Measurements from ENCODE around the gene SAFB2. TPM values are rescaled to one million over a fixed set of nuclear protein-coding genes. Genes with fewer than 3 reads are reported as not detected.

The SAFB2 gene
- polyA plus RNA-seq, 1 experiment = 13.3 TPM

DNA sequence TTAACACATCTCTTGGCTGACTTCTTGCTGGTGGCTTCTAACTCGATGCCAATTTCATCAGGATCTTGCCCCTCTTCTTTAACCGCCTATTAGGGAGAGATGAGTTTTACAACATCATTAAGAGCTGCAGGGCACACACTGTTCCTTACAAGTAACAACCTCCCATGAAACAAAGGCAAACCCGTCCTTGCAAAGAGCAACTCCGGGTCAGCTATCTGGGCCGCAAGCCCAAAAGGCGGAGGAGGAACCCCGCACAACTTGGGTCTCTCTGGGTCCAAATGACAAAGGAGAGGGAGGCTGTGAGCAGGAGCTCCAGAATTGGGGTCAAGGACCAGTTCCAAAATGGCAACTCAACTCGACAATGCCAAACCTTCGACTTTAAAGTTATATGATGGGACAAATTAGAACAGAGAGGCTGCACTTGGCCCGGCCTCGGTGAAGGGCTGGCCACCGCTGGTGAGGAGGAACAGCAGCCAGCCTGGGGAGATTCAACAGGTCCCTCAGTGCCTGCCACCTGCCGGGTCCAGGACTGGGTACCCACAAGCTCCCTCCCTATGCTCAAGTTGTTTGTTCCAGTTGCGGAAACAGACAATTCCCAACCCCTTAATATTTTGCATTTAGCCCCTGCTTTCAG is 1.1 kb downstream of the SAFB2 start:
- ChIA-PET POLR2A (no interaction called here), CTCF (interaction anchor here (0.5 to 1.9 kb wide), 5 partner anchors 12 to 662 kb away, joined by 3 to 5 read pairs (median 4); partner anchors contain the start of gene RPL36)
- TF ChIP-seq, protein P1, sequence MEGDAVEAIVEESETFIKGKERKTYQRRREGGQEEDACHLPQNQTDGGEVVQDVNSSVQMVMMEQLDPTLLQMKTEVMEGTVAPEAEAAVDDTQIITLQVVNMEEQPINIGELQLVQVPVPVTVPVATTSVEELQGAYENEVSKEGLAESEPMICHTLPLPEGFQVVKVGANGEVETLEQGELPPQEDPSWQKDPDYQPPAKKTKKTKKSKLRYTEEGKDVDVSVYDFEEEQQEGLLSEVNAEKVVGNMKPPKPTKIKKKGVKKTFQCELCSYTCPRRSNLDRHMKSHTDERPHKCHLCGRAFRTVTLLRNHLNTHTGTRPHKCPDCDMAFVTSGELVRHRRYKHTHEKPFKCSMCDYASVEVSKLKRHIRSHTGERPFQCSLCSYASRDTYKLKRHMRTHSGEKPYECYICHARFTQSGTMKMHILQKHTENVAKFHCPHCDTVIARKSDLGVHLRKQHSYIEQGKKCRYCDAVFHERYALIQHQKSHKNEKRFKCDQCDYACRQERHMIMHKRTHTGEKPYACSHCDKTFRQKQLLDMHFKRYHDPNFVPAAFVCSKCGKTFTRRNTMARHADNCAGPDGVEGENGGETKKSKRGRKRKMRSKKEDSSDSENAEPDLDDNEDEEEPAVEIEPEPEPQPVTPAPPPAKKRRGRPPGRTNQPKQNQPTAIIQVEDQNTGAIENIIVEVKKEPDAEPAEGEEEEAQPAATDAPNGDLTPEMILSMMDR (IDR thresholded peaks at IDR 0.05; ENCODE audit: insufficient read depth, low read depth, low read length) = no peak
- DNase-seq (ENCODE audit: low read depth) = no peak
- Histone ChIP-seq H3K36me3 (ENCODE audit: control insufficient read depth, insufficient read depth, low read length) (peaks cover 7% of the 10 kb centered on the region), H3K4me3 (ENCODE audit: low read depth, low read length) (peak overlapping the region; percentile 94), H3K27me3 (ENCODE audit: control insufficient read depth, insufficient read depth, low read length) (no peaks in the 10 kb centered on the region)

DNA sequence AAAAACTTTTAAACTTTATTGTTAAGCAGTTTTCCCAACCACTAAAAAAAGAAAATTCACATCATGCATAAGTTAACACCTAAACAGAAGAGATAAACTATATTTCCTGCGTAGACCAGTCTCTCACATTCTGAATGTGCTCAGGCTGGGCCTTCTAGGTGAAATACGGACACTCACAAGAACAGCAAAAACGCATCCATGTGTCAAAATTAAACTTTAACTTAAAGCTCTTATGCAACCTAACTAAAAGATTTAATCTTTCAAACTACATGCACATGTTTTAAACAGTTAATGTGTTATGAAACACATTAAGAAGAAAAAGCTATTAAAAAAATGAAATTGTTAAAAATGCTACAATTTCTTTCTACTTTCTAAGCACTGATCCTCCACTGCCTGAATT is 2.6 kb downstream of the SAFB2 start:
- H3K4me3 ChIP-seq (ENCODE audit: low read depth, low read length) = no peak overlapping the region
- ChIA-PET POLR2A (no interaction called here), CTCF (interaction anchor here (0.6 to 1.9 kb wide), 3 partner anchors 67 to 436 kb away, joined by 3 to 5 read pairs (median 4); partner anchors contain the start of gene RPL36)
- TF ChIP-seq, protein P1 (IDR thresholded peaks at IDR 0.05; ENCODE audit: insufficient read depth, low read depth, low read length) = no peak
- DNase-seq (ENCODE audit: low read depth) = no peak
- H3K27me3 ChIP-seq (ENCODE audit: control insufficient read depth, insufficient read depth, low read length) = no peaks in the 10 kb centered on the region
- peaks cover 11% of the 10 kb centered on the region for H3K36me3 ChIP-seq (ENCODE audit: control insufficient read depth, insufficient read depth, low read length)

DNA sequence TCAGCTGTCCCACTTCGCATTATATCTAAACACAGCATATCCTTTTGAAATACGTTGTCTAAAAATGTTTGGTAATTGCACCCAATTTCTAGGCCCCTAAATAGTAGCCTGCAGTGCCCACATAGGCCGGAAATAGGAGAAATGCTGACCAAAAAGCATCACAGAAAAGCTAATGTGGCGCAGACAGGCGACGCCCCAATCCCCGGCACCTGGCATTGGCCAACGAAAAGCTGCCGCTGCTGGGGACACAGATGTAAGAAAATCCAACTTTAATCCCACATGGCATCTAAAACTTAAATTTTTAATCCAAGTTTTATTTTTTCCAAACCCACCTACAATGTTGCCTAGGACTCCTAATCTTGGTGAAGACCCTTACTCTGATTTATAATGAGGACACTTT is 4.0 kb downstream of the SAFB2 start:
- ChIA-PET CTCF (interaction anchor here (1.2 kb wide), 1 partner anchor 570 kb away, joined by 6 read pairs; no protein-coding TSS in a partner anchor), POLR2A (no interaction called here)
- H3K27me3 ChIP-seq (ENCODE audit: control insufficient read depth, insufficient read depth, low read length) = no peaks in the 10 kb centered on the region
- DNase-seq (ENCODE audit: low read depth) = no peak
- no peak overlapping the region for H3K4me3 ChIP-seq (ENCODE audit: low read depth, low read length)
- TF ChIP-seq, protein P1 (IDR thresholded peaks at IDR 0.05; ENCODE audit: insufficient read depth, low read depth, low read length) = no peak
- H3K36me3 ChIP-seq (ENCODE audit: control insufficient read depth, insufficient read depth, low read length) = peaks cover 17% of the 10 kb centered on the region

DNA sequence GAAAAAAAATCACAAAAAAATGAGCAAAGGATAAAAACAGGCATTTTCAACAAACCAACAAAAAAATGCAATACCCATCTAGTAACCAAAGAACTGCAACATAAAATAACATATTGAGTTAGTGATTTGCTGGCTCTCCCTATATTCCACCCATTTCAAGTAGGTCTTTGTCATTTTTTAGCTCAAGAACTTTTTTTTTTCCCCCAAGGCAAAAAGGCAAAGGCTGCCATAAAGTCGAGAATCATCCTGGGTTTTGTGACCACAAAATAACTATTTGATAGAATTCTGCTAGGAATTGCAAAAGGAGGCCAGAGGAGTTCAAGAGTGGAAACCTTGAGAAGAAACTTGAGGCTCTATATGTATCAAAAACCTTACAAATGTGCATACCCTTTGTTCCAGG is 5.5 kb downstream of the SAFB2 start:
- H3K4me3 ChIP-seq (ENCODE audit: low read depth, low read length) = no peak overlapping the region
- TF ChIP-seq, protein P1 (IDR thresholded peaks at IDR 0.05; ENCODE audit: insufficient read depth, low read depth, low read length) = no peak
- H3K27me3 ChIP-seq (ENCODE audit: control insufficient read depth, insufficient read depth, low read length) = no peaks in the 10 kb centered on the region
- DNase-seq (ENCODE audit: low read depth) = no peak
- ChIA-PET POLR2A (no interaction called here), CTCF (no interaction called here)
- H3K36me3 ChIP-seq (ENCODE audit: control insufficient read depth, insufficient read depth, low read length) = peaks cover 25% of the 10 kb centered on the region

DNA sequence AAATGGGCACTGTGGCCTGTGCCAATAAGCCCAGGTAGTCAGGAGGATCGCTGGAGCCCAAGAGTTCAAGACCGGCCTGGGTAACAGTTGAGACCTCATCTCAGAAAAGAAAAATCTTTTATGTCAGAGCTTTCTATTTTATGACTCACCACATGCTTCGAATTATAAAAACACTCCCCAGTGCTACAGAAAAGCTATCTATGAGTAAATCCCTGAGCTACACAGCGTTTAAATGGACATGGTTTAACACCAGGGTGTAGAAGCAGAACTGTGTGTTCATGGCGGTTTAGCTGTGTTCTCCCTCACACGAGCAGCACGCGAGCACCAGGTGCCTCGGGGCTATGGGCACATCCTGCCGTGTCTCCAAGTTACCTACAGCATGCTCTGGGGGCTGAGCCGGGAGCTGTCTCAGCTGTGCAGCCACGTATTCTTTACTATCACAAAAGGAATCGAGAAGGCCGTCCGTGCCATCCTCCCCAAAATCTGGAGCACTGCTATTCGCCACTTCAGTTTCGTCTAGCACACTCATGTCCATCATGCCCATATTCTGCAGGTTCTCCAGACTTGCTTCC is 6.7 kb downstream of the SAFB2 start:
- Histone ChIP-seq H3K27me3 (ENCODE audit: control insufficient read depth, insufficient read depth, low read length) (no peaks in the 10 kb centered on the region), H3K36me3 (ENCODE audit: control insufficient read depth, insufficient read depth, low read length) (peaks cover 26% of the 10 kb centered on the region), H3K4me3 (ENCODE audit: low read depth, low read length) (no peak overlapping the region)
- DNase-seq (ENCODE audit: low read depth) = no peak
- ChIA-PET POLR2A (interaction anchor here (0.6 kb wide), 1 partner anchor 19 kb away, joined by 5 read pairs; no protein-coding TSS in a partner anchor), CTCF (interaction anchor here (1.6 kb wide), 1 partner anchor 71 kb away, joined by 3 read pairs; no protein-coding TSS in a partner anchor)
- TF ChIP-seq, protein P1 (IDR thresholded peaks at IDR 0.05; ENCODE audit: insufficient read depth, low read depth, low read length) = no peak
